Central memory CD8-positive, alpha-beta T cell (primary cell): ENCODE data around the gene PGPEP1.

ENCODE experiments used
- ATAC-seq: fragments of 150-1000 bp; cut with Tn5 transposase; replicated peaks from 2 replicates; pipeline ENCODE4 v1.10.0; 2022; ENCODE audit warnings: mild to moderate bottlenecking, moderate FRiP score, moderate number of reproducible peaks; ENCODE audit not compliant: poor library complexity, severe bottlenecking; ENCODE audit errors: extremely low read depth
- DNase-seq, 2 donors: peaks; one replicate each; pipeline ENCODE4 v3.0.0; 2021; ENCODE audit warnings: low spot score in 2 of 2
- H3K27ac Mint-ChIP-seq: one replicate; pipeline ENCODE4 v1.8.0; 2022; ENCODE audit warnings: low read depth, mild to moderate bottlenecking, moderate library complexity, mixed read lengths
- H3K27me3 Mint-ChIP-seq: one replicate; pipeline ENCODE4 v1.8.0; 2022; ENCODE audit warnings: mixed read lengths
- H3K36me3 Mint-ChIP-seq: one replicate; pipeline ENCODE4 v1.8.0; 2022; ENCODE audit warnings: mild to moderate bottlenecking, moderate library complexity, mixed read lengths; ENCODE audit not compliant: insufficient read depth
- H3K4me1 Mint-ChIP-seq: one replicate; pipeline ENCODE4 v1.8.0; 2022; ENCODE audit warnings: mixed read lengths
- H3K4me3 Mint-ChIP-seq: one replicate; pipeline ENCODE4 v1.8.0; 2022; ENCODE audit warnings: mild to moderate bottlenecking, moderate library complexity, mixed read lengths
- H3K9me3 Mint-ChIP-seq: one replicate; pipeline ENCODE4 v1.8.0; 2022; ENCODE audit warnings: mixed read lengths

Gene PGPEP1

GRCh38 chr19:18300930-18301717 lies 39.3 kb upstream of the PGPEP1 start:
- Mint-ChIP-seq H3K36me3 (peaks cover 20% of the 10 kb centered on the region), H3K27me3 (no peaks in the 10 kb centered on the region), H3K9me3 (no peaks in the 10 kb centered on the region), H3K4me3 (no peak overlapping the region), H3K4me1 (peaks cover 30% of the 10 kb centered on the region), H3K27ac (peak overlapping the region; percentile 38)
- no peak for DNase-seq
- no peak for ATAC-seq

GRCh38 chr19:18301718-18302111 lies 38.7 kb upstream of the PGPEP1 start:
- DNase-seq (no peak), ATAC-seq (no peak)
- Mint-ChIP-seq H3K27ac (peak overlapping the region; percentile 38), H3K9me3 (no peaks in the 10 kb centered on the region), H3K4me3 (peak overlapping the region; percentile 31), H3K36me3 (peaks cover 24% of the 10 kb centered on the region), H3K27me3 (no peaks in the 10 kb centered on the region), H3K4me1 (peaks cover 30% of the 10 kb centered on the region)

- Mint-ChIP-seq H3K36me3 (peaks cover 33% of the 10 kb centered on the region), H3K27me3 (no peaks in the 10 kb centered on the region), H3K4me3 (peak overlapping the region; percentile 86), H3K27ac (peak overlapping the region; percentile 98), H3K4me1 (peaks cover 40% of the 10 kb centered on the region), H3K9me3 (no peaks in the 10 kb centered on the region)
- DNase-seq (no peak), ATAC-seq (peak; percentile 0)
Measured at GRCh38 chr19:18304208-18304457, 36.3 kb upstream of the PGPEP1 start.

GRCh38 chr19:18304458-18305310 lies 35.7 kb upstream of the PGPEP1 start:
- no peaks in the 10 kb centered on the region for H3K9me3 Mint-ChIP-seq
- DNase-seq (peak; percentile 62 to 78), ATAC-seq (peak; percentile 83)
- H3K27ac Mint-ChIP-seq, result peak overlapping the region; percentile 98
- H3K4me3 Mint-ChIP-seq, result peak overlapping the region; percentile 86
- peaks cover 33% of the 10 kb centered on the region for H3K36me3 Mint-ChIP-seq
- no peaks in the 10 kb centered on the region for H3K27me3 Mint-ChIP-seq
- H3K4me1 Mint-ChIP-seq, result peaks cover 40% of the 10 kb centered on the region

GRCh38 chr19:18306209-18306887 lies 34.0 kb upstream of the PGPEP1 start:
- peak overlapping the region; percentile 86 for H3K4me3 Mint-ChIP-seq
- no peaks in the 10 kb centered on the region for H3K9me3 Mint-ChIP-seq
- ATAC-seq (no peak), DNase-seq (no peak)
- H3K27me3 Mint-ChIP-seq, result no peaks in the 10 kb centered on the region
- H3K4me1 Mint-ChIP-seq, result peaks cover 40% of the 10 kb centered on the region
- H3K36me3 Mint-ChIP-seq, result peaks cover 37% of the 10 kb centered on the region
- H3K27ac Mint-ChIP-seq, result peak overlapping the region; percentile 98

- no peak for ATAC-seq
- H3K27me3 Mint-ChIP-seq, result no peaks in the 10 kb centered on the region
- no peak for DNase-seq
- peak overlapping the region; percentile 98 for H3K27ac Mint-ChIP-seq
- H3K4me3 Mint-ChIP-seq, result peak overlapping the region; percentile 86
- H3K9me3 Mint-ChIP-seq, result no peaks in the 10 kb centered on the region
- H3K36me3 Mint-ChIP-seq, result peaks cover 37% of the 10 kb centered on the region
- H3K4me1 Mint-ChIP-seq, result peaks cover 40% of the 10 kb centered on the region
Measured at GRCh38 chr19:18306888-18307260, 33.5 kb upstream of the PGPEP1 start.

GRCh38 chr19:18307271-18307681 lies 33.1 kb upstream of the PGPEP1 start:
- H3K9me3 Mint-ChIP-seq, result no peaks in the 10 kb centered on the region
- peak overlapping the region; percentile 86 for H3K4me3 Mint-ChIP-seq
- H3K27me3 Mint-ChIP-seq, result no peaks in the 10 kb centered on the region
- peak overlapping the region; percentile 98 for H3K27ac Mint-ChIP-seq
- H3K4me1 Mint-ChIP-seq, result peaks cover 40% of the 10 kb centered on the region
- peaks cover 37% of the 10 kb centered on the region for H3K36me3 Mint-ChIP-seq
- DNase-seq (no peak), ATAC-seq (no peak)

GRCh38 chr19:18308051-18308947 lies 32.1 kb upstream of the PGPEP1 start:
- H3K27me3 Mint-ChIP-seq, result no peaks in the 10 kb centered on the region
- H3K4me3 Mint-ChIP-seq, result no peak overlapping the region
- peaks cover 38% of the 10 kb centered on the region for H3K4me1 Mint-ChIP-seq
- DNase-seq (no peak), ATAC-seq (no peak)
- no peaks in the 10 kb centered on the region for H3K9me3 Mint-ChIP-seq
- H3K27ac Mint-ChIP-seq, result no peak overlapping the region
- H3K36me3 Mint-ChIP-seq, result peaks cover 40% of the 10 kb centered on the region

GRCh38 chr19:18308948-18309325 lies 31.5 kb upstream of the PGPEP1 start:
- peaks cover 35% of the 10 kb centered on the region for H3K36me3 Mint-ChIP-seq
- peaks cover 31% of the 10 kb centered on the region for H3K4me1 Mint-ChIP-seq
- no peaks in the 10 kb centered on the region for H3K27me3 Mint-ChIP-seq
- H3K27ac Mint-ChIP-seq, result no peak overlapping the region
- no peak for ATAC-seq
- H3K4me3 Mint-ChIP-seq, result no peak overlapping the region
- no peak for DNase-seq
- H3K9me3 Mint-ChIP-seq, result no peaks in the 10 kb centered on the region

- no peak overlapping the region for H3K27ac Mint-ChIP-seq
- H3K4me3 Mint-ChIP-seq, result no peak overlapping the region
- ATAC-seq (no peak), DNase-seq (no peak)
- H3K9me3 Mint-ChIP-seq, result no peaks in the 10 kb centered on the region
- peaks cover 31% of the 10 kb centered on the region for H3K36me3 Mint-ChIP-seq
- no peaks in the 10 kb centered on the region for H3K27me3 Mint-ChIP-seq
- peaks cover 25% of the 10 kb centered on the region for H3K4me1 Mint-ChIP-seq
Measured at GRCh38 chr19:18309525-18310064, 30.8 kb upstream of the PGPEP1 start.

GRCh38 chr19:18310118-18310909 lies 30.1 kb upstream of the PGPEP1 start:
- Mint-ChIP-seq H3K36me3 (peaks cover 29% of the 10 kb centered on the region), H3K27me3 (no peaks in the 10 kb centered on the region), H3K4me3 (no peak overlapping the region), H3K9me3 (no peaks in the 10 kb centered on the region), H3K27ac (no peak overlapping the region), H3K4me1 (peaks cover 18% of the 10 kb centered on the region)
- no peak for ATAC-seq
- DNase-seq, result no peak
